Panc1 (cell line): Measurements from ENCODE around the gene DCC. TPM values are rescaled to one million over a fixed set of nuclear protein-coding genes. Genes with fewer than 3 reads are reported as not detected.

Source experiments
- ATAC-seq: fragments of 200-7000 bp; cut with Tn5 transposase; 2 replicates; pipeline ENCODE4 v1.9.1; 2020; ENCODE audit warnings: mild to moderate bottlenecking, moderate library complexity
- BruUV-seq: library from RNA; stranded (reverse); fragments of 400-500 nt; replicated peaks from 2 replicates; lab custom pipeline; 2021; lab: Mats Ljungman, UMichigan
- CTCF ChIA-PET: fragments of 300-600 bp; sonication (Branson Sonifier 250); formaldehyde crosslinking; loops from one replicate; lab custom pipeline; 2022; ENCODE audit warnings: antibody characterized with exemption; lab: Charles Lee
- POLR2A ChIA-PET: fragments of 300-600 bp; sonication (Branson Sonifier 250); formaldehyde crosslinking; loops from one replicate; lab custom pipeline; 2022; ENCODE audit warnings: antibody characterized with exemption; lab: Charles Lee
- DNase-seq: peaks from one replicate; pipeline ENCODE4 v3.0.0-alpha.2; 2010; ENCODE audit warnings: low read depth, low spot score
- H3K27ac ChIP-seq: 2 replicates; pipeline ENCODE4 v1.5.1; 2011; ENCODE audit warnings: mild to moderate bottlenecking, low read length, inconsistent platforms
- H3K27me3 ChIP-seq: fragments of 200-500 bp; sonication (Bioruptor generic); 2 replicates; pipeline ENCODE4 v1.6.0; 2014; ENCODE audit warnings: low read length, inconsistent platforms; ENCODE audit not compliant: control insufficient read depth, insufficient read depth
- H3K36me3 ChIP-seq: fragments of 200-500 bp; sonication (Bioruptor generic); 2 replicates; pipeline ENCODE4 v1.5.1; 2014; ENCODE audit warnings: inconsistent platforms, mild to moderate bottlenecking, low read length, moderate library complexity; ENCODE audit not compliant: control insufficient read depth, insufficient read depth
- H3K4me1 ChIP-seq: 2 replicates; pipeline ENCODE4 v1.5.1; 2011; ENCODE audit warnings: inconsistent platforms, mild to moderate bottlenecking, low read length, moderate library complexity; ENCODE audit not compliant: control insufficient read depth, insufficient read depth
- H3K4me3 ChIP-seq, 2 experiments: 2 replicates each; pipeline ENCODE4 v1.5.1; 2011 to 2012; ENCODE audit warnings: low read depth in 2 of 2, low read length in 2 of 2, mild to moderate bottlenecking in 2 of 2, inconsistent platforms in 1 of 2, moderate library complexity in 1 of 2
- H3K9me3 ChIP-seq: fragments of 200-500 bp; sonication (Bioruptor generic); 2 replicates; pipeline ENCODE4 v1.5.1; 2014; ENCODE audit warnings: low read depth, mild to moderate bottlenecking, inconsistent platforms, low read length, moderate library complexity; ENCODE audit not compliant: control insufficient read depth, insufficient read depth
- POLR2AphosphoS5 ChIP-seq: IDR thresholded peaks from 2 replicates; pipeline ENCODE4 v1.6.1; 2012; ENCODE audit warnings: mild to moderate bottlenecking, low read depth, low read length, moderate library complexity
- REST ChIP-seq, 2 experiments: IDR thresholded peaks; 2 replicates each; pipeline ENCODE4 v1.6.1; 2011 to 2012; ENCODE audit warnings: low read depth in 2 of 2, control low read depth in 1 of 2, low read length in 1 of 2, mild to moderate bottlenecking in 1 of 2, moderate library complexity in 1 of 2; ENCODE audit not compliant: insufficient read depth in 1 of 2
- SIN3A ChIP-seq: IDR thresholded peaks from 2 replicates; pipeline ENCODE4 v1.6.1; 2012; ENCODE audit warnings: low read depth, mild to moderate bottlenecking, low read length, moderate library complexity, borderline replicate concordance; ENCODE audit not compliant: insufficient read depth
- TCF7L2 ChIP-seq: IDR thresholded peaks from 2 replicates; pipeline ENCODE4 v1.6.1; 2011; ENCODE audit warnings: mild to moderate bottlenecking, low read depth, low read length, inconsistent platforms
- in situ Hi-C: cut with HindIII; loops from 2 replicates; pipeline ENCODE4 v1.10.0; 2016; ENCODE audit warnings: low sequenced_read_pairs, low pct_unique_long_range_greater_than_20kb
- intact Hi-C: fragments of 100-400 bp; cut with micrococcal nuclease; formaldehyde crosslinking; loops from one replicate; pipeline ENCODE4 v1.10.0; 2022; ENCODE audit not compliant: unreplicated experiment
- total RNA-seq: library from RNA; stranded (reverse); gene quantifications from one replicate; pipeline ENCODE4 v1.2.1, GENCODE V29; 2021; ENCODE audit not compliant: unreplicated experiment
- TF ChIP-seq, protein P1 (sequence below): fragments of 450-650 bp; IDR thresholded peaks from 2 replicates; pipeline ENCODE4 v1.5.1; 2017; ENCODE audit warnings: mild to moderate bottlenecking

DCC gene
- total RNA-seq, 1 experiment from 2014 or later: not detected

GRCh38 chr18:53193870-53194269 lies 853.9 kb downstream of the DCC start:
- Histone ChIP-seq H3K27ac (no peak overlapping the region), H3K27me3 (no peaks in the 10 kb centered on the region), H3K9me3 (no peaks in the 10 kb centered on the region), H3K4me1 (no peaks in the 10 kb centered on the region), H3K4me3 (no peak overlapping the region), H3K36me3 (no peaks in the 10 kb centered on the region)
- intact Hi-C loops: no loop called here
- BruUV-seq: no TSS peak
- no peak for ATAC-seq
- CTCF ChIA-PET: no interaction called here
- TF ChIP-seq REST (IDR thresholded peaks at IDR 0.05; ENCODE audit: insufficient read depth in 1 of 2, low read depth in 2 of 2, low read length in 1 of 2) (no peak), TCF7L2 (no peak), SIN3A (no peak), POLR2AphosphoS5 (no peak)
- TF ChIP-seq, protein P1, sequence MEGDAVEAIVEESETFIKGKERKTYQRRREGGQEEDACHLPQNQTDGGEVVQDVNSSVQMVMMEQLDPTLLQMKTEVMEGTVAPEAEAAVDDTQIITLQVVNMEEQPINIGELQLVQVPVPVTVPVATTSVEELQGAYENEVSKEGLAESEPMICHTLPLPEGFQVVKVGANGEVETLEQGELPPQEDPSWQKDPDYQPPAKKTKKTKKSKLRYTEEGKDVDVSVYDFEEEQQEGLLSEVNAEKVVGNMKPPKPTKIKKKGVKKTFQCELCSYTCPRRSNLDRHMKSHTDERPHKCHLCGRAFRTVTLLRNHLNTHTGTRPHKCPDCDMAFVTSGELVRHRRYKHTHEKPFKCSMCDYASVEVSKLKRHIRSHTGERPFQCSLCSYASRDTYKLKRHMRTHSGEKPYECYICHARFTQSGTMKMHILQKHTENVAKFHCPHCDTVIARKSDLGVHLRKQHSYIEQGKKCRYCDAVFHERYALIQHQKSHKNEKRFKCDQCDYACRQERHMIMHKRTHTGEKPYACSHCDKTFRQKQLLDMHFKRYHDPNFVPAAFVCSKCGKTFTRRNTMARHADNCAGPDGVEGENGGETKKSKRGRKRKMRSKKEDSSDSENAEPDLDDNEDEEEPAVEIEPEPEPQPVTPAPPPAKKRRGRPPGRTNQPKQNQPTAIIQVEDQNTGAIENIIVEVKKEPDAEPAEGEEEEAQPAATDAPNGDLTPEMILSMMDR: no peak
- DNase-seq: no peak
- POLR2A ChIA-PET: no interaction called here
- in situ Hi-C loops: no loop called here

- TF ChIP-seq TCF7L2 (no peak), SIN3A (no peak), REST (IDR thresholded peaks at IDR 0.05; ENCODE audit: insufficient read depth in 1 of 2, low read depth in 2 of 2, low read length in 1 of 2) (no peak), POLR2AphosphoS5 (no peak)
- TF ChIP-seq, protein P1: no peak
- no peaks in the 10 kb centered on the region for H3K9me3 ChIP-seq
- no peak overlapping the region for H3K4me3 ChIP-seq
- H3K27me3 ChIP-seq: no peaks in the 10 kb centered on the region
- POLR2A ChIA-PET: no interaction called here
- ATAC-seq: no peak
- CTCF ChIA-PET: no interaction called here
- no peaks in the 10 kb centered on the region for H3K4me1 ChIP-seq
- intact Hi-C loops (no loop called here), in situ Hi-C loops (no loop called here)
- no peak overlapping the region for H3K27ac ChIP-seq
- BruUV-seq: no TSS peak
- DNase-seq: no peak
- H3K36me3 ChIP-seq: no peaks in the 10 kb centered on the region
Measured at GRCh38 chr18:53219853-53220252, 879.9 kb downstream of the DCC start.
